GM12874 (cell line): ENCODE results near the gene JMJD1C.

Source experiments
- TF ChIP-seq, protein P1 (sequence below): IDR thresholded peaks from 2 replicates; pipeline ENCODE4 v1.5.1; 2011; ENCODE audit warnings: low read depth, mild to moderate bottlenecking, control low read depth, low read length, moderate library complexity; ENCODE audit not compliant: insufficient read depth

Gene JMJD1C

DNA sequence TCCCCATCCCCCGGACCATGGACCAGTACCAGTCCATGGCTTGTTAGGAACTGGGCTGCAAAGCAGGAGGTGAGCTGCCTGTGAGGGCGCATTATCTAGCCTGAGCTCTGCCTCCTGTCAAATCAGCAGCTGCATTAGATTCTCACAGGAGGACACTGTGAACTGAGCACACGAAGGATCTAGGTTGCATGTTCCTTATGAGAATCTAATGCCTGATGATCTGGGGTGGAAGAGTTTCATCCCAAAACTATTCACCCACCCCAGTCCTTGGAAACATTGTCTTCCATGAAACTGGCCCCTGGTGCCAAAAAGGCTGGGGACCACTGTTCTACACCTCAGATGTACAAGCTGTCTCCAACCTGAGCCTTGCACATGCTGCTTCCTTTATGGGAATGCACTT, 24.1 kb upstream of the JMJD1C start:
- TF ChIP-seq, protein P1, sequence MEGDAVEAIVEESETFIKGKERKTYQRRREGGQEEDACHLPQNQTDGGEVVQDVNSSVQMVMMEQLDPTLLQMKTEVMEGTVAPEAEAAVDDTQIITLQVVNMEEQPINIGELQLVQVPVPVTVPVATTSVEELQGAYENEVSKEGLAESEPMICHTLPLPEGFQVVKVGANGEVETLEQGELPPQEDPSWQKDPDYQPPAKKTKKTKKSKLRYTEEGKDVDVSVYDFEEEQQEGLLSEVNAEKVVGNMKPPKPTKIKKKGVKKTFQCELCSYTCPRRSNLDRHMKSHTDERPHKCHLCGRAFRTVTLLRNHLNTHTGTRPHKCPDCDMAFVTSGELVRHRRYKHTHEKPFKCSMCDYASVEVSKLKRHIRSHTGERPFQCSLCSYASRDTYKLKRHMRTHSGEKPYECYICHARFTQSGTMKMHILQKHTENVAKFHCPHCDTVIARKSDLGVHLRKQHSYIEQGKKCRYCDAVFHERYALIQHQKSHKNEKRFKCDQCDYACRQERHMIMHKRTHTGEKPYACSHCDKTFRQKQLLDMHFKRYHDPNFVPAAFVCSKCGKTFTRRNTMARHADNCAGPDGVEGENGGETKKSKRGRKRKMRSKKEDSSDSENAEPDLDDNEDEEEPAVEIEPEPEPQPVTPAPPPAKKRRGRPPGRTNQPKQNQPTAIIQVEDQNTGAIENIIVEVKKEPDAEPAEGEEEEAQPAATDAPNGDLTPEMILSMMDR = no peak

DNA sequence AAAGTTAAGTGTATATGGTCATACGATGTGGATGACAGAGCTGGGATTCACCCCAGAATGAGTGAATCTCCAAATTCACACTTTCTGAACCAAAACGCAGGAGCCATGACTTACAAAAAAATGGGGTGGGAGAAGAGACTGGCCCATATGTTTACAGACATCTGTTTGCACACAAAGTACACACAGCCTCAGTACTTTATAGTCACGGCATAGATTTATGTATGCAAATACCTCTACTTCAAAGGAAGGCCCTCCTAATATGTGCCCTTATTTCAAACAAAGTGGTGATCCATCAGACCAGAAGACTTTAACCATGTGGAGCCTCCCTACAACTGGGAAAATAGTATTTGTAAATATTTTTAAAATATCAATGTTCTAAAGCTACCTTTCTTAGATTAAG, 22.2 kb upstream of the JMJD1C start:
- TF ChIP-seq, protein P1 = no peak

DNA sequence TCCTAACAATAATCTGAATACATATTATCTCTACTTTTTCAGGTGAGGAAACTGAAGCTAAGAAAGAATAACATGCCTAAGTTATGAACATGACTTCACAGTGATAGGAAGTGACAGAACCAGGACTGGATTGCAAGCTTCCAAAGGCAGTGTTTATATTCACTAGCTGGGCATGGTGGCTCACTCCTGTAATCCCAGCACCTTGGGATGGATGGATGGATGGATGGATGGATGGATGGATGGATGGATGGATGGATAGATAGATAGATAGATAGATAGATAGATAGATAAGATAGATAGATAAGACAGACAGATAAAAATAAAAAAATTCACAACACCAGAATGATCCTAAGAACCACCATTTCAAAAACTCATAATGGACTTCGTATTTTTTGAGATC, 18.2 kb upstream of the JMJD1C start:
- TF ChIP-seq, protein P1 = no peak

DNA sequence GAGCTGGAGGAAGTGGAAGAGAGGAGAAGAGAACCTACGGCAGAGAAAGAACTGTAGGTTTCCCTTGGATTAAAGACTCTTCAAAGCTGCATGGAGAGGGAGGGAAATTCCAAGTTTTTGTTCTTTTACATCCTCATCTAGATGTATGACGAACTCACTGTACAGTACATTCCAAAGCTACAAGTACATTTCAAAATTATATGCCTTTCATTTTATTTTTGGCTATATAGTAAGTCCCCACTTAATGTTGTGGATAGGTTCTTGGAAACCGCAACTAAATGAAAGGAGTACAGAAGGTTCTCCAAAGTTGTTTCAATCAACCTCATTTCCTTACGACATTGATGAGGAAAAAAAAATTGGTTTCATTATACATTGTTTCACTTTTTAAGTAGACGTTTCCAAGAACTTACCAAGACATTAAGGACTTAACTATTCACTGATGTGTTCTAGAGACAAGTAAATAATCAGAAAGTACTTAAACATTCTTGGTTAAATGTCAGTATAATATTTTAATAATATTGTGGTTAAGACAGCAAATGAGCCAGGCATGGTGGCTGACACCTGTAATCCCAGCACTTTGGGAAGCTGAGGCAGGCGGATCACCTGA, 16.1 kb upstream of the JMJD1C start:
- TF ChIP-seq, protein P1 = no peak

DNA sequence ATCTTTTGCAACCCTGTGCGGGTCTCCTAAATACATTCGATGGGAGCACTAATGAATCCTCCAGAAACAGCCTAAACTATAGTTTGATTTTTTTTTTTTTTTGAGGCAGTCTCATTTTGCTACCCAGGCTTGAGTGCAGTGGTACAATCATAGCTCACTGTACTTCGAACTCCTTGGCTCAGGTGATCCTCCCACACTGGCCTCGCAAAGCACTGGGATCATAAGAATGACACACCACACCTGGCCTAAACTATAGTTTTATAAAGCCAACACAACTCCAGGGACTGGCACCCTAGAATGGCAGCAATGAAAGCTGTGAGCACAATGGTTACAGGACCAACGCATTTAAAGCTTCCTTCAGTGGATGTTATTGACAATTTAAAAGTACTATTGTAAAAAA, 14.5 kb upstream of the JMJD1C start:
- TF ChIP-seq, protein P1 = no peak

DNA sequence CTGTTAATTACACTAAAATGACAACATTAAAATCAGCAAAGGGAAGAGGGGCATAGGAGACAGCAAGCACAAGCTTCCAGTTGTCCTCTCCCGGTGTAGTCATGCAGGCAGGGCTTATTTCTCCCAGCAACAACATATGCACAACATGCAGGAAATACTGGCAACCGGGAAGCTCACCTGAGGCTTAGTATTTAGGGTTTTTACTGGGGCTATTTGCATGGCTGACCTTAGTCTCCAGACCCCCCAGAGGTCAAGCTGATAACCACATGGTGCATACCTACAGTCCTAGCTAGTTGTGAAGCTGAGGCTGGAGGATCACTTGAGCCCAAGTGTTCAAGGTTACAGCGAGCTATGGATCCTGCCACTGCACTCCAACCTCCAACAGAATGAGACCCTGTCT, 12.8 kb upstream of the JMJD1C start:
- TF ChIP-seq, protein P1 = no peak

DNA sequence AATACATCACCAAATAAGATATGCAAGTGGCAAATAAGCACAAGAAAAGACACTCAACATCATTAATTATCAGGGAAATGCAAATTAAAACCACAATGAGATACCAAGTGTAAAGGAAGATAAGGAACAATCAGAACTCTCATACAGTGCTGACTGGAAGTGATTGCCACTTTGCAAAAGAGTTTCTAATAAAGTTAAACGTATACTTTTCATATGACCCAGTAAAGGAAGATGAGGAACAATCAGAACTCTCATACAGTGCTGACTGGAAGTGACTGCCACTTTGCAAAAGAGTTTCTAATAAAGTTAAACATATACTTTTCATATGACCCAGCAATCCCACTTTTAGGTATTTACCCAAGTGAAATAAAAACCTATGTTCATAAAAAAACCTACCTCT, 12.2 kb upstream of the JMJD1C start:
- TF ChIP-seq, protein P1 = no peak

DNA sequence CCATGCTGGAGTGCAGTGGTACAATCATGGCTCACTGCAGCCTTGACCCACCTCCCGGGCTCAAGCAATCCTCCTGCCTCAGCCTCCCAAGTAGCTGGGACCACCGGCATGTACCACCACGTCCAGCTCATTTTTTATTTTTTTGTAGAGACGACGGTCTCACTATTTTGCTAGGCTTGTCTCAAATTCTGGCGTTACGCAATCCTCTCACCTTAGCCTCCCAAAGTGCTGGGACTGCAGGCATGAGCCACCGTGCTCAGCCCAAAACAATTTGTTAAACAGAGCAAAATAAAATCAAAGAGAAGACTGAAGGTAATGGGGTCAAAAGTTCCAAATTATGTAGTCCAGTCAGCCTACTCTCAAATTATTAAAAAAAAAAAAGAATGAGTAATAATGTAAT, 8.7 kb upstream of the JMJD1C start:
- TF ChIP-seq, protein P1 = no peak
